HepG2 (cell line): ENCODE measurements around the gene NKPD1. TPM values are rescaled to one million over a fixed set of nuclear protein-coding genes. Genes with fewer than 3 reads are reported as not detected.

Experiments used
- ATRX ChIP-seq: sonication (generic); formaldehyde crosslinking; IDR thresholded peaks from 2 replicates; pipeline ENCODE4 v1.4.0; 2020; ENCODE audit warnings: missing genetic modification reagents, borderline replicate concordance
- HDAC6 ChIP-seq: fragments of 200-600 bp; sonication (generic); IDR thresholded peaks from 2 replicates; pipeline ENCODE4 v1.7.0; 2017; ENCODE audit warnings: mild to moderate bottlenecking, antibody characterized with exemption, low read length, low read depth
- RFXANK ChIP-seq: IDR thresholded peaks from 2 replicates; pipeline ENCODE4 v1.6.1; 2016
- ZFY ChIP-seq: sonication (generic); formaldehyde crosslinking; IDR thresholded peaks from 2 replicates; pipeline ENCODE4 v1.4.0; 2020; ENCODE audit warnings: missing genetic modification reagents
- ZNF124 ChIP-seq: sonication (generic); formaldehyde crosslinking; IDR thresholded peaks from 2 replicates; pipeline ENCODE4 v1.4.0; 2020; ENCODE audit warnings: missing genetic modification reagents
- polyA plus RNA-seq, 8 experiments: library from polyadenylated mRNA; depleted of rRNA in 3 of 8; stranded (reverse) in 7 of 8; unstranded in 1 of 8; fragments of >200 nt; fragmentation: Illumina TruSeq in 4 of 8; extraction: Trizol in 4 of 8; gene quantifications; 2 replicates each; pipeline versions ENCODE4 v1.2.1 to v1.2.3, GENCODE V29; 2011 to 2016; ENCODE audit warnings: low read depth in 4 of 8, missing spikeins in 1 of 8, mixed read lengths in 1 of 8; ENCODE audit not compliant: insufficient read depth in 1 of 8
- total RNA-seq, 5 experiments: library from RNA; depleted of rRNA; stranded (reverse); fragments of >200 nt; fragmentation: Illumina TruSeq; extraction: Trizol; gene quantifications; 2 replicates each; pipeline ENCODE4 v1.2.3, GENCODE V29; 2016; ENCODE audit warnings: low read depth in 1 of 5
- TF ChIP-seq, protein P1 (sequence below): sonication (generic); formaldehyde crosslinking; IDR thresholded peaks from 2 replicates; pipeline ENCODE4 v1.4.0; 2020; ENCODE audit warnings: missing genetic modification reagents
- TF ChIP-seq, protein P2 (sequence below): sonication (generic); formaldehyde crosslinking; IDR thresholded peaks from 2 replicates; pipeline ENCODE4 v1.4.0; 2020; ENCODE audit warnings: low read depth, missing genetic modification reagents
- TF ChIP-seq, protein P3 (sequence below): sonication (generic); formaldehyde crosslinking; IDR thresholded peaks from 2 replicates; pipeline ENCODE4 v1.4.0; 2020; ENCODE audit warnings: missing genetic modification reagents
- TF ChIP-seq, protein P4 (sequence below): sonication (generic); formaldehyde crosslinking; IDR thresholded peaks from 2 replicates; pipeline ENCODE4 v1.4.0; 2020; ENCODE audit warnings: mild to moderate bottlenecking, missing genetic modification reagents
- TF ChIP-seq, protein P5 (sequence below): sonication (generic); formaldehyde crosslinking; conservative IDR thresholded peaks from 2 replicates; pipeline ENCODE4 v1.4.0; 2020; ENCODE audit warnings: missing genetic modification reagents
- TF ChIP-seq, protein P6 (sequence below): sonication (generic); formaldehyde crosslinking; IDR thresholded peaks from 2 replicates; pipeline ENCODE4 v1.4.0; 2020; ENCODE audit warnings: mild to moderate bottlenecking, low read depth, missing genetic modification reagents

The NKPD1 gene
- total and polyA plus RNA-seq, 2 of the 13 experiments (the other 11 are each of a cell fraction or from before 2014, with no cell fraction given), result 0.03 TPM; not detected in 1

DNA sequence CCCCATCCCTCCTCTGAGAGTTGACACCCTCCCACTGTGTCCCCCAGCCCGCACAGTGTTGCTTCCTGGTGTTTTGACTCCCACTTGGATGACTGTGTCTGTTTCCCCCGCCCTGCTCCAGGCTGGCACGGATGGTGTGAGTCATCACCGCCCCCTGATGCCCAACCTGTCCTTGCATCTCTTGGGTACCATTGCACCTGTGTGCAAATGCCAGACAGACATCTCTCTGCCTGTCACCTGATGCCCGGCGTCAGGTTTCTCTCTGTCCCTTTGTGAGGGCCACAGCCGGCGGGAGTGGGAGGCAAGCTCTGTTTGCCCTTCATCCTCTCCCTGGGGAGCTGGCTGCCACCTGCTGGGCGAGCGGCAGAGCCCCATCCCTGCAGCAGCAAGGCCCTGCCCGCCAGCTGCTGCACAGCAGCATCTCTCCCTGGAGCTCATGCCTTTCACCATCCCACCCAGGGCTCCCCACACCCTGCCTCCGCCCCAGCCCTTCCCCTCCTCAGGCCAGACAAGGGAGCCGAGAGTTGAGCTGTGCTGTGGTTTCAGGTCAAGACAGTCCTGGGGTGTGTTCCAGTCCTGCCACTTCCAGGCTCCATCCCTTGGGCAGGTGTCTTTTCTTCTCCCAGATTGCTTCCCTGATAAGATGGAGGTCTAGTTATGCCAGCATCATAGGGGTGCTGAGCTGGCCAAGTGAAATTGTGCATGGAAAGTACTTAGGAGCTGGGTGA lies 29.7 kb downstream of the NKPD1 start (continued):
- TF ChIP-seq, protein P1, sequence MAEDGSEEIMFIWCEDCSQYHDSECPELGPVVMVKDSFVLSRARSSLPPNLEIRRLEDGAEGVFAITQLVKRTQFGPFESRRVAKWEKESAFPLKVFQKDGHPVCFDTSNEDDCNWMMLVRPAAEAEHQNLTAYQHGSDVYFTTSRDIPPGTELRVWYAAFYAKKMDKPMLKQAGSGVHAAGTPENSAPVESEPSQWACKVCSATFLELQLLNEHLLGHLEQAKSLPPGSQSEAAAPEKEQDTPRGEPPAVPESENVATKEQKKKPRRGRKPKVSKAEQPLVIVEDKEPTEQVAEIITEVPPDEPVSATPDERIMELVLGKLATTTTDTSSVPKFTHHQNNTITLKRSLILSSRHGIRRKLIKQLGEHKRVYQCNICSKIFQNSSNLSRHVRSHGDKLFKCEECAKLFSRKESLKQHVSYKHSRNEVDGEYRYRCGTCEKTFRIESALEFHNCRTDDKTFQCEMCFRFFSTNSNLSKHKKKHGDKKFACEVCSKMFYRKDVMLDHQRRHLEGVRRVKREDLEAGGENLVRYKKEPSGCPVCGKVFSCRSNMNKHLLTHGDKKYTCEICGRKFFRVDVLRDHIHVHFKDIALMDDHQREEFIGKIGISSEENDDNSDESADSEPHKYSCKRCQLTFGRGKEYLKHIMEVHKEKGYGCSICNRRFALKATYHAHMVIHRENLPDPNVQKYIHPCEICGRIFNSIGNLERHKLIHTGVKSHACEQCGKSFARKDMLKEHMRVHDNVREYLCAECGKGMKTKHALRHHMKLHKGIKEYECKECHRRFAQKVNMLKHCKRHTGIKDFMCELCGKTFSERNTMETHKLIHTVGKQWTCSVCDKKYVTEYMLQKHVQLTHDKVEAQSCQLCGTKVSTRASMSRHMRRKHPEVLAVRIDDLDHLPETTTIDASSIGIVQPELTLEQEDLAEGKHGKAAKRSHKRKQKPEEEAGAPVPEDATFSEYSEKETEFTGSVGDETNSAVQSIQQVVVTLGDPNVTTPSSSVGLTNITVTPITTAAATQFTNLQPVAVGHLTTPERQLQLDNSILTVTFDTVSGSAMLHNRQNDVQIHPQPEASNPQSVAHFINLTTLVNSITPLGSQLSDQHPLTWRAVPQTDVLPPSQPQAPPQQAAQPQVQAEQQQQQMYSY (CRISPR knock-in tag), result no peak
- TF ChIP-seq ZNF124 (CRISPR knock-in tag) (no peak), HDAC6 (no peak), RFXANK (CRISPR knock-in tag) (no peak), ZFY (no peak; the same call in 1 of the 2 replicates), ATRX (no peak)
- TF ChIP-seq, protein P2, sequence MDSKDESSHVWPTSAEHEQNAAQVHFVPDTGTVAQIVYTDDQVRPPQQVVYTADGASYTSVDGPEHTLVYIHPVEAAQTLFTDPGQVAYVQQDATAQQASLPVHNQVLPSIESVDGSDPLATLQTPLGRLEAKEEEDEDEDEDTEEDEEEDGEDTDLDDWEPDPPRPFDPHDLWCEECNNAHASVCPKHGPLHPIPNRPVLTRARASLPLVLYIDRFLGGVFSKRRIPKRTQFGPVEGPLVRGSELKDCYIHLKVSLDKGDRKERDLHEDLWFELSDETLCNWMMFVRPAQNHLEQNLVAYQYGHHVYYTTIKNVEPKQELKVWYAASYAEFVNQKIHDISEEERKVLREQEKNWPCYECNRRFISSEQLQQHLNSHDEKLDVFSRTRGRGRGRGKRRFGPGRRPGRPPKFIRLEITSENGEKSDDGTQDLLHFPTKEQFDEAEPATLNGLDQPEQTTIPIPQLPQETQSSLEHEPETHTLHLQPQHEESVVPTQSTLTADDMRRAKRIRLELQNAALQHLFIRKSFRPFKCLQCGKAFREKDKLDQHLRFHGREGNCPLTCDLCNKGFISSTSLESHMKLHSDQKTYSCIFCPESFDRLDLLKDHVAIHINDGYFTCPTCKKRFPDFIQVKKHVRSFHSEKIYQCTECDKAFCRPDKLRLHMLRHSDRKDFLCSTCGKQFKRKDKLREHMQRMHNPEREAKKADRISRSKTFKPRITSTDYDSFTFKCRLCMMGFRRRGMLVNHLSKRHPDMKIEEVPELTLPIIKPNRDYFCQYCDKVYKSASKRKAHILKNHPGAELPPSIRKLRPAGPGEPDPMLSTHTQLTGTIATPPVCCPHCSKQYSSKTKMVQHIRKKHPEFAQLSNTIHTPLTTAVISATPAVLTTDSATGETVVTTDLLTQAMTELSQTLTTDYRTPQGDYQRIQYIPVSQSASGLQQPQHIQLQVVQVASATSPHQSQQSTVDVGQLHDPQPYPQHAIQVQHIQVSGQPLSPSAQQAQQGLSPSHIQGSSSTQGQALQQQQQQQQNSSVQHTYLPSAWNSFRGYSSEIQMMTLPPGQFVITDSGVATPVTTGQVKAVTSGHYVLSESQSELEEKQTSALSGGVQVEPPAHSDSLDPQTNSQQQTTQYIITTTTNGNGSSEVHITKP, result no peak
- TF ChIP-seq, protein P3, sequence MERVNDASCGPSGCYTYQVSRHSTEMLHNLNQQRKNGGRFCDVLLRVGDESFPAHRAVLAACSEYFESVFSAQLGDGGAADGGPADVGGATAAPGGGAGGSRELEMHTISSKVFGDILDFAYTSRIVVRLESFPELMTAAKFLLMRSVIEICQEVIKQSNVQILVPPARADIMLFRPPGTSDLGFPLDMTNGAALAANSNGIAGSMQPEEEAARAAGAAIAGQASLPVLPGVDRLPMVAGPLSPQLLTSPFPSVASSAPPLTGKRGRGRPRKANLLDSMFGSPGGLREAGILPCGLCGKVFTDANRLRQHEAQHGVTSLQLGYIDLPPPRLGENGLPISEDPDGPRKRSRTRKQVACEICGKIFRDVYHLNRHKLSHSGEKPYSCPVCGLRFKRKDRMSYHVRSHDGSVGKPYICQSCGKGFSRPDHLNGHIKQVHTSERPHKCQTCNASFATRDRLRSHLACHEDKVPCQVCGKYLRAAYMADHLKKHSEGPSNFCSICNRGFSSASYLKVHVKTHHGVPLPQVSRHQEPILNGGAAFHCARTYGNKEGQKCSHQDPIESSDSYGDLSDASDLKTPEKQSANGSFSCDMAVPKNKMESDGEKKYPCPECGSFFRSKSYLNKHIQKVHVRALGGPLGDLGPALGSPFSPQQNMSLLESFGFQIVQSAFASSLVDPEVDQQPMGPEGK (CRISPR knock-in tag), result peak; percentile 47
- TF ChIP-seq, protein P4, sequence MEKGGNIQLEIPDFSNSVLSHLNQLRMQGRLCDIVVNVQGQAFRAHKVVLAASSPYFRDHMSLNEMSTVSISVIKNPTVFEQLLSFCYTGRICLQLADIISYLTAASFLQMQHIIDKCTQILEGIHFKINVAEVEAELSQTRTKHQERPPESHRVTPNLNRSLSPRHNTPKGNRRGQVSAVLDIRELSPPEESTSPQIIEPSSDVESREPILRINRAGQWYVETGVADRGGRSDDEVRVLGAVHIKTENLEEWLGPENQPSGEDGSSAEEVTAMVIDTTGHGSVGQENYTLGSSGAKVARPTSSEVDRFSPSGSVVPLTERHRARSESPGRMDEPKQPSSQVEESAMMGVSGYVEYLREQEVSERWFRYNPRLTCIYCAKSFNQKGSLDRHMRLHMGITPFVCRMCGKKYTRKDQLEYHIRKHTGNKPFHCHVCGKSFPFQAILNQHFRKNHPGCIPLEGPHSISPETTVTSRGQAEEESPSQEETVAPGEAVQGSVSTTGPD (CRISPR knock-in tag), result no peak
- TF ChIP-seq, protein P5, sequence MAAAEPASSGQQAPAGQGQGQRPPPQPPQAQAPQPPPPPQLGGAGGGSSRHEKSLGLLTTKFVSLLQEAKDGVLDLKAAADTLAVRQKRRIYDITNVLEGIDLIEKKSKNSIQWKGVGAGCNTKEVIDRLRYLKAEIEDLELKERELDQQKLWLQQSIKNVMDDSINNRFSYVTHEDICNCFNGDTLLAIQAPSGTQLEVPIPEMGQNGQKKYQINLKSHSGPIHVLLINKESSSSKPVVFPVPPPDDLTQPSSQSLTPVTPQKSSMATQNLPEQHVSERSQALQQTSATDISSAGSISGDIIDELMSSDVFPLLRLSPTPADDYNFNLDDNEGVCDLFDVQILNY (CRISPR knock-in tag), result no peak
- TF ChIP-seq, protein P6, sequence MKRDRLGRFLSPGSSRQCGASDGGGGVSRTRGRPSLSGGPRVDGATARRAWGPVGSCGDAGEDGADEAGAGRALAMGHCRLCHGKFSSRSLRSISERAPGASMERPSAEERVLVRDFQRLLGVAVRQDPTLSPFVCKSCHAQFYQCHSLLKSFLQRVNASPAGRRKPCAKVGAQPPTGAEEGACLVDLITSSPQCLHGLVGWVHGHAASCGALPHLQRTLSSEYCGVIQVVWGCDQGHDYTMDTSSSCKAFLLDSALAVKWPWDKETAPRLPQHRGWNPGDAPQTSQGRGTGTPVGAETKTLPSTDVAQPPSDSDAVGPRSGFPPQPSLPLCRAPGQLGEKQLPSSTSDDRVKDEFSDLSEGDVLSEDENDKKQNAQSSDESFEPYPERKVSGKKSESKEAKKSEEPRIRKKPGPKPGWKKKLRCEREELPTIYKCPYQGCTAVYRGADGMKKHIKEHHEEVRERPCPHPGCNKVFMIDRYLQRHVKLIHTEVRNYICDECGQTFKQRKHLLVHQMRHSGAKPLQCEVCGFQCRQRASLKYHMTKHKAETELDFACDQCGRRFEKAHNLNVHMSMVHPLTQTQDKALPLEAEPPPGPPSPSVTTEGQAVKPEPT (CRISPR knock-in tag), result no peak
